ENCODE results near the gene ADRA2A.

The ADRA2A gene

DNA sequence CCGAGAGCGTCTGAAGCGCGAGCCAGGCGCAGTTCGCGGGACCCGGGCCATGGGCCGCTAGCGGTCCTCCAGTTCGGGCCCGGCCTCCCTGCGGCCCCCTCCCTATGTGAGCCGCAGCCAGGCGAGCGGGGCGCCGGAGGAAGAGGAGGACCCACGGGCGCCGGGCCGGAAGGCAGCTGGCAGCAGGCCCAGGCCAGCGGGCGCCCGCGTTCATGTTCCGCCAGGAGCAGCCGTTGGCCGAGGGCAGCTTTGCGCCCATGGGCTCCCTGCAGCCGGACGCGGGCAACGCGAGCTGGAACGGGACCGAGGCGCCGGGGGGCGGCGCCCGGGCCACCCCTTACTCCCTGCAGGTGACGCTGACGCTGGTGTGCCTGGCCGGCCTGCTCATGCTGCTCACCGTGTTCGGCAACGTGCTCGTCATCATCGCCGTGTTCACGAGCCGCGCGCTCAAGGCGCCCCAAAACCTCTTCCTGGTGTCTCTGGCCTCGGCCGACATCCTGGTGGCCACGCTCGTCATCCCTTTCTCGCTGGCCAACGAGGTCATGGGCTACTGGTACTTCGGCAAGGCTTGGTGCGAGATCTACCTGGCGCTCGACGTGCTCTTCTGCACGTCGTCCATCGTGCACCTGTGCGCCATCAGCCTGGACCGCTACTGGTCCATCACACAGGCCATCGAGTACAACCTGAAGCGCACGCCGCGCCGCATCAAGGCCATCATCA is 1.1 kb downstream of the ADRA2A start:
- peaks cover 0 to 30% (median 24%) of the 10 kb centered on the region in 4 experiments for H3K4me1 ChIP-seq (ENCODE audit: control extremely low read depth in 1 of 4, control insufficient read depth in 4 of 4, insufficient read depth in 4 of 4, low read length in 3 of 4)
- H3K9me3 ChIP-seq (ENCODE audit: control extremely low read depth in 1 of 5, control insufficient read depth in 4 of 5, insufficient read depth in 2 of 5, low read depth in 1 of 5, low read length in 4 of 5), result peaks cover 0 to 13% (median 6%) of the 10 kb centered on the region in 5 experiments
- H3K4me3 ChIP-seq (ENCODE audit: control insufficient read depth in 1 of 7, extremely low read depth in 1 of 7, insufficient read depth in 4 of 7, low read depth in 2 of 7, low read length in 6 of 7), result peak overlapping the region; percentile 5 to 82 (median 63)
- CTCF ChIA-PET, result interaction anchor here (1.5 to 9.4 kb wide), 10 partner anchors 10 to 198 kb away, joined by 3 to 237 read pairs (median 10); no protein-coding TSS in a partner anchor
- 12% methylated on average over 69 of the region's 78 CpGs for WGBS (ENCODE audit: insufficient coverage)
- H3K36me3 ChIP-seq (ENCODE audit: control insufficient read depth in 4 of 4, insufficient read depth in 4 of 4, low read length in 3 of 4), result no peaks in the 10 kb centered on the region
- DNase-seq, result peak; percentile 38 to 71 (median 53)
- H3K27ac ChIP-seq (ENCODE audit: insufficient read depth in 1 of 2, low read depth in 1 of 2, low read length in 2 of 2, poor library complexity in 1 of 2, severe bottlenecking in 2 of 2), result no peak overlapping the region
- POLR2A ChIA-PET, result interaction anchor here (0.5 to 1.3 kb wide), 5 partner anchors 9 to 126 kb away, joined by 3 to 4 read pairs (median 3); no protein-coding TSS in a partner anchor
- peaks cover 6 to 43% (median 32%) of the 10 kb centered on the region in 5 experiments for H3K27me3 ChIP-seq (replicated peaks in 2 of 5; ENCODE audit: control insufficient read depth in 4 of 5, insufficient read depth in 5 of 5, low read length in 4 of 5)

- Histone ChIP-seq H3K4me1 (ENCODE audit: control extremely low read depth in 1 of 4, control insufficient read depth in 4 of 4, insufficient read depth in 4 of 4, low read length in 3 of 4) (peaks cover 0 to 30% (median 24%) of the 10 kb centered on the region in 4 experiments), H3K27ac (ENCODE audit: insufficient read depth in 1 of 2, low read depth in 1 of 2, low read length in 2 of 2, poor library complexity in 1 of 2, severe bottlenecking in 2 of 2) (no peak overlapping the region), H3K27me3 (replicated peaks in 2 of 5; ENCODE audit: control insufficient read depth in 4 of 5, insufficient read depth in 5 of 5, low read length in 4 of 5) (peaks cover 6 to 40% (median 28%) of the 10 kb centered on the region in 5 experiments), H3K4me3 (ENCODE audit: control insufficient read depth in 1 of 7, extremely low read depth in 1 of 7, insufficient read depth in 4 of 7, low read depth in 2 of 7, low read length in 6 of 7) (peak overlapping the region in 3 of 7 experiments; percentile 16 to 81 (median 72)), H3K9me3 (ENCODE audit: control extremely low read depth in 1 of 5, control insufficient read depth in 4 of 5, insufficient read depth in 2 of 5, low read depth in 1 of 5, low read length in 4 of 5) (peaks cover 0 to 13% (median 6%) of the 10 kb centered on the region in 5 experiments), H3K36me3 (ENCODE audit: control insufficient read depth in 4 of 4, insufficient read depth in 4 of 4, low read length in 3 of 4) (no peaks in the 10 kb centered on the region)
- ChIA-PET CTCF (interaction anchor here (1.3 to 9.4 kb wide), 3 partner anchors 9 to 128 kb away, joined by 3 to 237 read pairs (median 39); no protein-coding TSS in a partner anchor), POLR2A (interaction anchor here (1.0 kb wide), 1 partner anchor 29 kb away, joined by 3 read pairs; no protein-coding TSS in a partner anchor)
- no peak for DNase-seq
- WGBS (ENCODE audit: insufficient coverage), result 31% methylated on average over 97 of the region's 104 CpGs
Observed at GRCh38 chr10:111078505-111079185, 1.8 kb downstream of the ADRA2A start.

DNA sequence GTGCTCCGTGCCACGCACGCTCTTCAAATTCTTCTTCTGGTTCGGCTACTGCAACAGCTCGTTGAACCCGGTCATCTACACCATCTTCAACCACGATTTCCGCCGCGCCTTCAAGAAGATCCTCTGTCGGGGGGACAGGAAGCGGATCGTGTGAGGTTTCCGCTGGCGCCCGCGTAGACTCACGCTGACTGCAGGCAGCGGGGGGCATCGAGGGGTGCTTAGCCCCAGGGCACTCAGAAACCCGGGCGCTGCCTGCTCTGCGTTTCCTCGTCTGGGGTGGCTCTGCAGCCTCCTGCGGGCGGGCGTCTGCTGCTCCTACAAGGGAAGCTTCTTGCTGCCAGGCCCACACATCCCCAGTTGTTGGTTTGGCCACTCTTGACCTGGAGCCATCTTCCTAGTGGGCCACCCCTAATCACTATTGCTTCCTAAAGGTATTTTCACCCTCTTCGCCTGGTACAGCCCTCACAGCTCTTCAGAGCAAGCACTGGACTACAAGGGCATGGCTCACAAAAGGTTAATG is 2.5 kb downstream of the ADRA2A start:
- 86% methylated on average over 28 of the region's 28 CpGs for WGBS (ENCODE audit: insufficient coverage)
- H3K36me3 ChIP-seq (ENCODE audit: control insufficient read depth in 4 of 4, insufficient read depth in 4 of 4, low read length in 3 of 4), result no peaks in the 10 kb centered on the region
- ChIA-PET CTCF (interaction anchor here (1.3 to 4.7 kb wide), 2 partner anchors 9 to 35 kb away, joined by 3 to 39 read pairs; no protein-coding TSS in a partner anchor), POLR2A (no interaction called here)
- H3K4me3 ChIP-seq (ENCODE audit: control insufficient read depth in 1 of 7, extremely low read depth in 1 of 7, insufficient read depth in 4 of 7, low read depth in 2 of 7, low read length in 6 of 7), result no peak overlapping the region
- H3K9me3 ChIP-seq (ENCODE audit: control extremely low read depth in 1 of 5, control insufficient read depth in 4 of 5, insufficient read depth in 2 of 5, low read depth in 1 of 5, low read length in 4 of 5), result peaks cover 0 to 13% (median 6%) of the 10 kb centered on the region in 5 experiments
- peaks cover 0 to 30% (median 24%) of the 10 kb centered on the region in 4 experiments for H3K4me1 ChIP-seq (ENCODE audit: control extremely low read depth in 1 of 4, control insufficient read depth in 4 of 4, insufficient read depth in 4 of 4, low read length in 3 of 4)
- peaks cover 4 to 34% (median 24%) of the 10 kb centered on the region in 5 experiments for H3K27me3 ChIP-seq (replicated peaks in 2 of 5; ENCODE audit: control insufficient read depth in 4 of 5, insufficient read depth in 5 of 5, low read length in 4 of 5)
- no peak overlapping the region for H3K27ac ChIP-seq (ENCODE audit: insufficient read depth in 1 of 2, low read depth in 1 of 2, low read length in 2 of 2, poor library complexity in 1 of 2, severe bottlenecking in 2 of 2)
- DNase-seq, result peak in 2 of 3 donors; percentile 23 to 25

- H3K27ac ChIP-seq (ENCODE audit: insufficient read depth in 1 of 2, low read depth in 1 of 2, low read length in 2 of 2, poor library complexity in 1 of 2, severe bottlenecking in 2 of 2), result no peak overlapping the region
- 100% methylated on average over 4 of the region's 5 CpGs for WGBS (ENCODE audit: insufficient coverage)
- no peaks in the 10 kb centered on the region for H3K36me3 ChIP-seq (ENCODE audit: control insufficient read depth in 4 of 4, insufficient read depth in 4 of 4, low read length in 3 of 4)
- ChIA-PET CTCF (interaction anchor here (1.3 to 4.7 kb wide), 2 partner anchors 8 to 34 kb away, joined by 3 to 39 read pairs; no protein-coding TSS in a partner anchor), POLR2A (no interaction called here)
- H3K4me3 ChIP-seq (ENCODE audit: control insufficient read depth in 1 of 7, extremely low read depth in 1 of 7, insufficient read depth in 4 of 7, low read depth in 2 of 7, low read length in 6 of 7), result no peak overlapping the region
- peaks cover 0 to 30% (median 24%) of the 10 kb centered on the region in 4 experiments for H3K4me1 ChIP-seq (ENCODE audit: control extremely low read depth in 1 of 4, control insufficient read depth in 4 of 4, insufficient read depth in 4 of 4, low read length in 3 of 4)
- no peak for DNase-seq
- H3K27me3 ChIP-seq (replicated peaks in 2 of 5; ENCODE audit: control insufficient read depth in 4 of 5, insufficient read depth in 5 of 5, low read length in 4 of 5), result peaks cover 3 to 30% (median 23%) of the 10 kb centered on the region in 5 experiments
- H3K9me3 ChIP-seq (ENCODE audit: control extremely low read depth in 1 of 5, control insufficient read depth in 4 of 5, insufficient read depth in 2 of 5, low read depth in 1 of 5, low read length in 4 of 5), result peaks cover 0 to 13% (median 6%) of the 10 kb centered on the region in 5 experiments
Observed at GRCh38 chr10:111079781-111080180, 3.0 kb downstream of the ADRA2A start.

GRCh38 chr10:111080224-111080623 is 3.4 kb downstream of the ADRA2A start:
- peaks cover 0 to 26% (median 19%) of the 10 kb centered on the region in 5 experiments for H3K27me3 ChIP-seq (replicated peaks in 2 of 5; ENCODE audit: control insufficient read depth in 4 of 5, insufficient read depth in 5 of 5, low read length in 4 of 5)
- CTCF ChIA-PET, result no interaction called here

GRCh38 chr10:111081595-111081994 is 4.8 kb downstream of the ADRA2A start:
- Histone ChIP-seq H3K36me3 (ENCODE audit: control insufficient read depth in 4 of 4, insufficient read depth in 4 of 4, low read length in 3 of 4) (no peaks in the 10 kb centered on the region), H3K9me3 (ENCODE audit: control extremely low read depth in 1 of 5, control insufficient read depth in 4 of 5, insufficient read depth in 2 of 5, low read depth in 1 of 5, low read length in 4 of 5) (peaks cover 0 to 13% (median 8%) of the 10 kb centered on the region in 5 experiments), H3K4me1 (ENCODE audit: control extremely low read depth in 1 of 4, control insufficient read depth in 4 of 4, insufficient read depth in 4 of 4, low read length in 3 of 4) (peaks cover 0 to 20% (median 17%) of the 10 kb centered on the region in 4 experiments), H3K27ac (ENCODE audit: insufficient read depth in 1 of 2, low read depth in 1 of 2, low read length in 2 of 2, poor library complexity in 1 of 2, severe bottlenecking in 2 of 2) (no peak overlapping the region), H3K27me3 (replicated peaks in 2 of 5; ENCODE audit: control insufficient read depth in 4 of 5, insufficient read depth in 5 of 5, low read length in 4 of 5) (peaks cover 0 to 18% (median 12%) of the 10 kb centered on the region in 5 experiments), H3K4me3 (ENCODE audit: control insufficient read depth in 1 of 7, extremely low read depth in 1 of 7, insufficient read depth in 4 of 7, low read depth in 2 of 7, low read length in 6 of 7) (no peak overlapping the region)
- CTCF ChIA-PET, result interaction anchor here (0.5 to 0.8 kb wide), 2 partner anchors 64 to 114 kb away, joined by 3 read pairs; no protein-coding TSS in a partner anchor
- WGBS (ENCODE audit: insufficient coverage), result 98% methylated on average over 6 of the region's 6 CpGs
- no peak for DNase-seq
- POLR2A ChIA-PET, result no interaction called here

More at GRCh38 chr10:111080224-111080623, 3.4 kb downstream of the ADRA2A start:
- H3K9me3 ChIP-seq (ENCODE audit: control extremely low read depth in 1 of 5, control insufficient read depth in 4 of 5, insufficient read depth in 2 of 5, low read depth in 1 of 5, low read length in 4 of 5), result peaks cover 0 to 13% (median 6%) of the 10 kb centered on the region in 5 experiments
- WGBS (ENCODE audit: insufficient coverage), result 80% methylated on average over 2 of the region's 2 CpGs
- H3K4me3 ChIP-seq (ENCODE audit: control insufficient read depth in 1 of 7, extremely low read depth in 1 of 7, insufficient read depth in 4 of 7, low read depth in 2 of 7, low read length in 6 of 7), result no peak overlapping the region
- no peak for DNase-seq
- H3K27ac ChIP-seq (ENCODE audit: insufficient read depth in 1 of 2, low read depth in 1 of 2, low read length in 2 of 2, poor library complexity in 1 of 2, severe bottlenecking in 2 of 2), result no peak overlapping the region
- H3K4me1 ChIP-seq (ENCODE audit: control extremely low read depth in 1 of 4, control insufficient read depth in 4 of 4, insufficient read depth in 4 of 4, low read length in 3 of 4), result peaks cover 0 to 30% (median 24%) of the 10 kb centered on the region in 4 experiments
- POLR2A ChIA-PET, result no interaction called here
- H3K36me3 ChIP-seq (ENCODE audit: control insufficient read depth in 4 of 4, insufficient read depth in 4 of 4, low read length in 3 of 4), result no peaks in the 10 kb centered on the region

All from common myeloid progenitor, CD34-positive (primary cell).